HG03097 (cell line): ENCODE data around the gene PCBP4.

Source experiments
- ATAC-seq: cut with Tn5 transposase; IDR thresholded peaks from one replicate; pipeline ENCODE4 v1.9.1; 2021; ENCODE audit not compliant: unreplicated experiment, low FRiP score

PCBP4 gene

GRCh38 chr3:51942603-51943450 is 24.4 kb downstream of the PCBP4 start:
- peak; percentile 0 for ATAC-seq

- peak; percentile 88 for ATAC-seq
Observed at GRCh38 chr3:51941798-51942602, 25.3 kb downstream of the PCBP4 start, which contains the start of the genes PARP3 and RRP9. Gene PARP3 (plus strand): TSS chr3:51942363. CDS start chr3:51943356, 993 bp downstream. Gene RRP9 (minus strand): TSS chr3:51941904. CDS start chr3:51941867, 37 bp downstream.

- no peak for ATAC-seq
Observed at GRCh38 chr3:51941463-51941797, 25.8 kb downstream of the PCBP4 start.

GRCh38 chr3:51940648-51941462 is 26.4 kb downstream of the PCBP4 start:
- no peak for ATAC-seq

GRCh38 chr3:51938780-51939425 is 28.4 kb downstream of the PCBP4 start:
- ATAC-seq = no peak

GRCh38 chr3:51937611-51938450 is 29.4 kb downstream of the PCBP4 start:
- ATAC-seq = no peak

GRCh38 chr3:51937014-51937413 is 30.2 kb downstream of the PCBP4 start:
- no peak for ATAC-seq

- ATAC-seq = no peak
Observed at GRCh38 chr3:51935886-51936755, 31.1 kb downstream of the PCBP4 start.

- no peak for ATAC-seq
Observed at GRCh38 chr3:51934991-51935885, 32.0 kb downstream of the PCBP4 start.

GRCh38 chr3:51934139-51934850 is 33.0 kb downstream of the PCBP4 start:
- ATAC-seq = no peak

- ATAC-seq = no peak
Observed at GRCh38 chr3:51933471-51934138, 33.6 kb downstream of the PCBP4 start.

GRCh38 chr3:51932471-51933370 is 34.5 kb downstream of the PCBP4 start:
- ATAC-seq = no peak

GRCh38 chr3:51931756-51932155 is 35.5 kb downstream of the PCBP4 start:
- ATAC-seq = no peak

- no peak for ATAC-seq
Observed at GRCh38 chr3:51930439-51930838, 36.8 kb downstream of the PCBP4 start.

GRCh38 chr3:51929420-51930003 is 37.7 kb downstream of the PCBP4 start:
- ATAC-seq = no peak
